ENCODE measurements around the gene ADAMTSL2. TPM values are rescaled to one million over a fixed set of nuclear protein-coding genes. Genes with fewer than 3 reads are reported as not detected.
A peak's percentile ranks its signal among the peaks of the same experiment; 100 is the strongest.

ADAMTSL2 gene
- total and polyA plus RNA-seq, 12 donors = 1.00 to 138 (median 56.8) TPM

DNA sequence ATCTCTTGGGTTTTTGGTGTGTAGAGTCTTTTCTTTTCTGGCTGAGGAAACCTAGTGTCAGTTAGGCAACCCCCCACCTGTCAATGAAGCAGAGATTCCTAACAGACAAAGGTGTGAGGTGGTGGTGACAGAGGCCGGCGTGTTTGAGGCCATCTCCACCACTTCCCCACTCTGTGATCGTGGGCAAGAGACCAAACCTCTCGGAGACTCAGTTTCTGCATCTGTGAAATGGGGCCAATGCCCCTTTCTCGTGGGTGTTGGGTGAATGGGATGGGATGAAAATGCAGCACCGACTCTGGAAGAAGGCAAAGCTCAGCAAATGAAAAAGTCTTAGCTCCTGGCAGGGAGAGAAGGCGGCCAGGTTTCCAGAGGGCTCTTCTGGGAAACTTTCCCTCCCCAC lies 73.9 kb downstream of the ADAMTSL2 start:
- intact Hi-C loops (cut with DNase I) = no loop called here
- Histone ChIP-seq H3K27ac (peak overlapping the region in 1 of 5 donors; percentile 71), H3K4me1 (replicated peaks in 1 of 2) (no peaks in the 10 kb centered on the region), H3K27me3 (peaks cover 25% of the 10 kb centered on the region), H3K4me3 (no peak overlapping the region), H3K9me3 (replicated peaks in 1 of 3) (no peaks in the 10 kb centered on the region), H3K36me3 (replicated peaks in 1 of 2) (no peaks in the 10 kb centered on the region)
- no peak for TF ChIP-seq POLR2A (IDR thresholded peaks at IDR 0.05)
- TF ChIP-seq, protein P1, sequence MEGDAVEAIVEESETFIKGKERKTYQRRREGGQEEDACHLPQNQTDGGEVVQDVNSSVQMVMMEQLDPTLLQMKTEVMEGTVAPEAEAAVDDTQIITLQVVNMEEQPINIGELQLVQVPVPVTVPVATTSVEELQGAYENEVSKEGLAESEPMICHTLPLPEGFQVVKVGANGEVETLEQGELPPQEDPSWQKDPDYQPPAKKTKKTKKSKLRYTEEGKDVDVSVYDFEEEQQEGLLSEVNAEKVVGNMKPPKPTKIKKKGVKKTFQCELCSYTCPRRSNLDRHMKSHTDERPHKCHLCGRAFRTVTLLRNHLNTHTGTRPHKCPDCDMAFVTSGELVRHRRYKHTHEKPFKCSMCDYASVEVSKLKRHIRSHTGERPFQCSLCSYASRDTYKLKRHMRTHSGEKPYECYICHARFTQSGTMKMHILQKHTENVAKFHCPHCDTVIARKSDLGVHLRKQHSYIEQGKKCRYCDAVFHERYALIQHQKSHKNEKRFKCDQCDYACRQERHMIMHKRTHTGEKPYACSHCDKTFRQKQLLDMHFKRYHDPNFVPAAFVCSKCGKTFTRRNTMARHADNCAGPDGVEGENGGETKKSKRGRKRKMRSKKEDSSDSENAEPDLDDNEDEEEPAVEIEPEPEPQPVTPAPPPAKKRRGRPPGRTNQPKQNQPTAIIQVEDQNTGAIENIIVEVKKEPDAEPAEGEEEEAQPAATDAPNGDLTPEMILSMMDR (IDR thresholded peaks at IDR 0.05) = no peak
- DNase-seq = no peak
- 70 to 76% (median 71%) methylated on average over 7 of the region's 7 CpGs for WGBS, 4 donors

DNA sequence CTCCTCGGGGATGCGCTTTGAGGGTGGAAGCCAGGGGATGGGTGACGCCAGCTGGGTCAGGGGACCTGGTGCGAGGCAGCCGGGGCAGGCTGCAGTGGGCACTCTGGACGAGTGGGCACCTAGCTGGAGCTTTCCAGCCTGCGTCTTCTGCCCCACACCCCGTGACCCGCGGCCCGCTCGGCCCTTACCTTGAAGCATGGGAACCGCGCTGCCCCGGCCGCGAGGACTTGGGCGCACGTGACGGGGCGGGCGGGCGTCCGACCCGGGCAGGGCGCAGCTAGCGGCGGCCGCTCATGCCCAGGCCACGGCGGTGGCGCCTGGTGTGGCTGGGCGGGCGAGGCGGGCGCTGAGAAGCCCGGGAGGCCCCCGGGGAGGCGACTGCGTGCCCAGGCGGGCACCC lies 74.4 kb downstream of the ADAMTSL2 start:
- H3K36me3 ChIP-seq (replicated peaks in 1 of 2) = no peaks in the 10 kb centered on the region
- H3K27ac ChIP-seq = peak overlapping the region in 1 of 5 donors; percentile 71
- no peaks in the 10 kb centered on the region for H3K9me3 ChIP-seq (replicated peaks in 1 of 3)
- TF ChIP-seq POLR2A (IDR thresholded peaks at IDR 0.05) = no peak
- TF ChIP-seq, protein P1 (IDR thresholded peaks at IDR 0.05) = no peak
- intact Hi-C loops (cut with DNase I) = no loop called here
- peak overlapping the region in 1 of 4 donors; percentile 47 for H3K4me3 ChIP-seq
- peaks cover 30% of the 10 kb centered on the region for H3K27me3 ChIP-seq
- no peak for DNase-seq
- 7 to 60% (median 10%) methylated on average over 2 to 41 of the region's 41 CpGs for WGBS, 4 donors
- H3K4me1 ChIP-seq (replicated peaks in 1 of 2) = no peaks in the 10 kb centered on the region

DNA sequence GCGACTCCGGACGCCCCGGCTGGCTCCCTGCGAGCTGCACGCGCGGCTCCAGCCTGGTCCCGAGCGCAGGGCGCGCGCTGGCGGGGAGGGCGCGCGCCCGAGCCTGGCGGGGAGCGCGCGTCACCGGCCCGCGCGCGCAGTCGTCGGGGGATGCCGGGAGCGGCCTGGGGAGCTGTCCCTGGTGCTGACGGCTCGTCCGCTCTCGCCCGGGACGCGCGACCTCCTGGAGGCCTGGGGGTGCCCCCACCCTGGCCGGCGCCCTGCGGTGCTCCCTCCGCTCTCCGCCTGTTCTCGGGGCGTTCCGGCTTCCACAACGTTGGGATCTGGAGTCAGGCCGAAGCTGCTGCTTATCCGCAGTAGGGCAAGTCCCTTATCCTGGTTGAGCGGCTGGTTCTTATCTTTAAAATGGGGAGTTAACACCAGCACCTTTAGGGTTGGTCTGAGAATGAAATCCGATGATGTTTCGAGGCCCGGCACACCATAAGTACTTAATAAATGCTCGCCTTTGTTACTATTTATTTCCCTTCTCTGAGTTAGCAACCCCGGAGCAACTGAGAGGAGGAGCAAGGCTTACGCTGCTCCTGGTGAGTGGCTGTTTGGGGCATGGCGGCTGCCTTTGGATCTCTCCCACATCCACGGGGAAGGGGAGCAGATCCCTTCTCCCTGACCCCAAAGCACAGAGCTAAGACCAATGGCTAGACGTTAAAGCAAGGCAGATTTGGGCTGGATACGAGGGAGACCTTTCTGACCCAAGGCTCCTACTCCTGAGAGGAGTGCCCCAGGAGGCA lies 75.0 kb downstream of the ADAMTSL2 start, which contains the start of gene FAM163B:
Gene FAM163B, minus strand, starts transcription at position 79 of the 788 bp plus-strand sequence. CDS start 29,166 bp downstream, outside the sequence.
- Histone ChIP-seq H3K4me1 (replicated peaks in 1 of 2) (no peaks in the 10 kb centered on the region), H3K9me3 (replicated peaks in 1 of 3) (no peaks in the 10 kb centered on the region), H3K27me3 (peaks cover 34% of the 10 kb centered on the region), H3K27ac (peak within 1 kb of the TSS in 1 of 5 donors; percentile 71), H3K4me3 (peak within 1 kb of the TSS in 1 of 4 donors; percentile 47), H3K36me3 (replicated peaks in 1 of 2) (no peaks in the 10 kb centered on the region)
- WGBS, 4 donors = 8 to 39% (median 18%) methylated on average over 10 to 61 of the region's 61 CpGs
- intact Hi-C loops (cut with DNase I) = no loop called here
- peak; percentile 9 to 35 for TF ChIP-seq POLR2A (IDR thresholded peaks at IDR 0.05)
- TF ChIP-seq, protein P1 (IDR thresholded peaks at IDR 0.05) = no peak
- peak in 5 of 7 donors; percentile 35 to 57 (median 50) for DNase-seq

DNA sequence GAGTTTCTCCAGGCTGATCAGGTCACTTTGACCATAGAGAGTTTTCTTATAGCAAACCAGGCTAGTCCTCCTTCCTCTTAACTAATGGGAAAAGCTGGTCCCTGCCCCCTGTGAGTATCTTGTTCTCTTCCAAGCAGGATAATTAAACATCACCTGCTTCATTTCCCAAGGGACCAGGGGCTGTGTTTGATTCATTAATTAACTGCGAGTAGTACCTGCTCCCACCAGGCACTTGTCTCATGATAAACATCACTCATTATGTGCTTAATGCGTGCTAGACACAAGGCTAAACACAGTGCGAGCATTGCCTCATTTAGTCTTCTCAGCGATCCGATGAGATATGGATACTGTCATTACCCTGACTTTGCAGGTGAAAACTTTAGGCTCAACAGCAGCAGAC lies 76.3 kb downstream of the ADAMTSL2 start:
- no peak for DNase-seq
- Histone ChIP-seq H3K36me3 (replicated peaks in 1 of 2) (no peaks in the 10 kb centered on the region), H3K4me1 (replicated peaks in 1 of 2) (no peaks in the 10 kb centered on the region), H3K27ac (peak overlapping the region in 1 of 5 donors; percentile 8), H3K27me3 (peaks cover 30% of the 10 kb centered on the region), H3K4me3 (no peak overlapping the region), H3K9me3 (replicated peaks in 1 of 3) (no peaks in the 10 kb centered on the region)
- intact Hi-C loops (cut with DNase I) = no loop called here
- 70 to 83% (median 74%) methylated on average over 5 of the region's 5 CpGs for WGBS, 4 donors
- no peak for TF ChIP-seq POLR2A (IDR thresholded peaks at IDR 0.05)
- TF ChIP-seq, protein P1 (IDR thresholded peaks at IDR 0.05) = no peak
